Right lobe of liver (tissue), 6 donors: ENCODE data around the gene ZNF219. TPM values are rescaled to one million over a fixed set of nuclear protein-coding genes. Genes with fewer than 3 reads are reported as not detected.

ENCODE experiments used
- ATAC-seq, 4 donors: fragments of 200-7000 bp; cut with Tn5 transposase; one replicate each; pipeline ENCODE4 v1.9.1; 2020; ENCODE audit warnings: mild to moderate bottlenecking in 4 of 4, moderate library complexity in 4 of 4
- DNase-seq, 3 donors: peaks; one replicate each; pipeline ENCODE4 v3.0.0-alpha.2; 2020
- H3K27ac ChIP-seq, 3 donors: fragments of 200-600 bp; one replicate each; pipeline ENCODE4 v1.8.0; 2022
- H3K27me3 ChIP-seq, 2 donors: fragments of 200-600 bp; one replicate each; pipeline ENCODE4 v1.8.0; 2022
- H3K36me3 ChIP-seq, 4 donors: fragments of 200-600 bp; sonication (generic) in 1 of 4; one replicate each; pipeline versions ENCODE4 v1.5.1 to v1.8.0; 2017 to 2022; ENCODE audit warnings: control low read depth in 1 of 4
- H3K4me1 ChIP-seq, 4 donors: fragments of 200-600 bp; sonication (generic) in 1 of 4; one replicate each; pipeline versions ENCODE4 v1.5.1 to v1.8.0; 2017 to 2022; ENCODE audit warnings: control low read depth in 1 of 4
- H3K4me3 ChIP-seq, 3 donors: fragments of 200-600 bp; one replicate each; pipeline ENCODE4 v1.8.0; 2022
- H3K9me3 ChIP-seq, 4 donors: fragments of 200-600 bp; sonication (generic) in 1 of 4; one replicate each; pipeline versions ENCODE4 v1.5.1 to v1.8.0; 2017 to 2022; ENCODE audit warnings: control low read depth in 1 of 4
- POLR2A ChIP-seq: fragments of 450-650 bp; IDR thresholded peaks from one replicate; pipeline ENCODE4 v1.6.1; 2017; ENCODE audit warnings: antibody characterized with exemption, mild to moderate bottlenecking
- WGBS: methylation state at CpG from one replicate; pipeline ENCODE4 v1.1.6; 2018; ENCODE audit warnings: low coverage, low lambda C conversion rate; ENCODE audit not compliant: insufficient coverage; ENCODE audit errors: missing lambda C conversion rate; 5-methylcytosine and 5-hydroxymethylcytosine counted together
- intact Hi-C, 2 donors: fragments of 100-400 bp; cut with DNase I; formaldehyde crosslinking; loops; one replicate each; pipeline versions ENCODE4 v1.11.2 to v1.14.1; 2022
- total RNA-seq, 6 experiments: library from RNA; depleted of rRNA in 2 of 6; stranded (reverse); fragments of >200 nt in 2 of 6; fragmentation: NEBNext Ultra II Directional in 3 of 6; extraction: Animal tissue kit (Norgen Biotek cat#: 25700) in 3 of 6; gene quantifications; one replicate each; pipeline versions ENCODE4 v1.1.0 to v1.2.4, GENCODE V29; 2016 to 2023
- TF ChIP-seq, protein P1 (sequence below), 4 donors: fragments of 200-600 bp in 3 of 4; fragments of 450-650 bp in 1 of 4; IDR thresholded peaks; one replicate each; pipeline versions ENCODE4 v1.5.1 to v1.8.0; 2016 to 2022; ENCODE audit warnings: antibody characterized with exemption in 4 of 4, mild to moderate bottlenecking in 2 of 4
- donor health status: DM: no; HTN: yes; CAD: no.
- donor health status: DM: no; HTN: no; CAD: no.
- donor health status: DM: no; HTN: no; CAD: no.
- donor health status: DM: no; HTN: yes; CAD: no.
- donor health status: DM: no; HTN: yes; CAD: no.

ZNF219 gene
- total RNA-seq, 6 experiments from 2014 or later, result 6.9 to 20.6 (median 9.3) TPM

DNA sequence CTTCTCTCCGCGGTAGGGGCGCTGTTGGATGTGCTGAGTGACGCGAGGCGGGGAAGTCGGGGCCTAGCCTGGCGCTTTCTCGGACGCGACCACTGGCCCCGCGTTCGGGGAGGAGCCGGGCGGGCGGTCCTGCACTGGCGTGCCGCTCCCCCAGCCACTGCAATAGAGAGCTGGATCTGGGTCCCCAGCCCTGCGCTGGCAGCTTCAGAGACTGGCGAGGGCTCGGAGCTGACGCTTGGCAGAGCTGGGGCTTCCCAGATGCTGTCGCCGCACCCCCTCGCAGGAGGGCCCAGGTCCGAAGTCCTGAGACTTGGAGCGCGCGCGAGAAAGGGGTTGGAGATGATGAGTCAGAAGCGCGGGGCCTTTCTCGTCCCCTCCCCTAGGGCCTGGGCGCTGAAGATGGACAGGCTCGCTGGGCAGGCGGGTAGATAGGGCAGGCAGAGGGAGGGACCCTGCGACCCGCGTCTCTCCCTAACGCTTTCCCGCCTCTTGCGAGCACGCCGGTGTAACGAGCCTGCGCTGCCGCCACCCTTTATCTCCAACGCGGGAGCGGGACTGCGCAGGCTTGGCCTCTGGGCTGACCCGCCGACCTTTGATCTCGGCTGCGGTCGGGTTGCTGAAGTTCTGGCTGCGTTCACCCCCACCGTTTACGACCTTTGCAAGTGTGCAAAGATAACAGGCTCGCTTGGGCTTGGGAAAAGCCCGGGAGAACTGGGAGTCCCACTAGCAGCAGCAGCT is 5.4 kb upstream of the ZNF219 start:
- peak; percentile 96 for DNase-seq
- Histone ChIP-seq H3K4me1 (peaks cover 0 to 49% (median 27%) of the 10 kb centered on the region in 4 donors), H3K27ac (peak overlapping the region; percentile 93 to 99 (median 98)), H3K36me3 (no peaks in the 10 kb centered on the region), H3K27me3 (no peaks in the 10 kb centered on the region), H3K4me3 (peak overlapping the region; percentile 55 to 69 (median 68)), H3K9me3 (no peaks in the 10 kb centered on the region)
- intact Hi-C loops, result loop anchor here in 1 of 2 donors (5.0 kb wide), 1 partner anchor 47 kb away; the partner anchor contains the start of gene RNASE8
- peak; percentile 83 to 90 (median 84) for ATAC-seq
- peak; percentile 79 for TF ChIP-seq POLR2A
- TF ChIP-seq, protein P1, sequence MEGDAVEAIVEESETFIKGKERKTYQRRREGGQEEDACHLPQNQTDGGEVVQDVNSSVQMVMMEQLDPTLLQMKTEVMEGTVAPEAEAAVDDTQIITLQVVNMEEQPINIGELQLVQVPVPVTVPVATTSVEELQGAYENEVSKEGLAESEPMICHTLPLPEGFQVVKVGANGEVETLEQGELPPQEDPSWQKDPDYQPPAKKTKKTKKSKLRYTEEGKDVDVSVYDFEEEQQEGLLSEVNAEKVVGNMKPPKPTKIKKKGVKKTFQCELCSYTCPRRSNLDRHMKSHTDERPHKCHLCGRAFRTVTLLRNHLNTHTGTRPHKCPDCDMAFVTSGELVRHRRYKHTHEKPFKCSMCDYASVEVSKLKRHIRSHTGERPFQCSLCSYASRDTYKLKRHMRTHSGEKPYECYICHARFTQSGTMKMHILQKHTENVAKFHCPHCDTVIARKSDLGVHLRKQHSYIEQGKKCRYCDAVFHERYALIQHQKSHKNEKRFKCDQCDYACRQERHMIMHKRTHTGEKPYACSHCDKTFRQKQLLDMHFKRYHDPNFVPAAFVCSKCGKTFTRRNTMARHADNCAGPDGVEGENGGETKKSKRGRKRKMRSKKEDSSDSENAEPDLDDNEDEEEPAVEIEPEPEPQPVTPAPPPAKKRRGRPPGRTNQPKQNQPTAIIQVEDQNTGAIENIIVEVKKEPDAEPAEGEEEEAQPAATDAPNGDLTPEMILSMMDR (IDR thresholded peaks at IDR 0.05), result peak; percentile 71 to 86 (median 74)
- 0% methylated on average over 16 of the region's 62 CpGs for WGBS

DNA sequence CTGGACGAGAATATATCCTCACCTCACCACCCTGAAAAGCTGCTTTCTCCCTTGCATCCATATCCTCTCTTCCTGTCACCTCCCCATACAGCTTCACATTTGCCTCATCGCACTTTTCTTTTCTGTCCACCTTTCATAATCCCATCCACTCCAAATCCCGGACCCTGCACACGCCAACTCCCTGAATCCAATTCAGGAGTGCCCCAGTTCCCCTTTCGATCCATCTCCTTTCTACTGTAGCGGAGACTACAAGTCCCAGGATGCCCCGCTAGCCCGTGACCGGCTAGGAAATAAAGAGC is 4.9 kb upstream of the ZNF219 start:
- TF ChIP-seq POLR2A, result no peak
- TF ChIP-seq, protein P1 (IDR thresholded peaks at IDR 0.05), result no peak
- no peaks in the 10 kb centered on the region for H3K27me3 ChIP-seq
- intact Hi-C loops, result loop anchor here in 1 of 2 donors (5.0 kb wide), 1 partner anchor 46 kb away; the partner anchor contains the start of gene RNASE8
- WGBS, result 0% methylated on average over 9 of the region's 9 CpGs
- H3K36me3 ChIP-seq, result no peaks in the 10 kb centered on the region
- H3K27ac ChIP-seq, result peak overlapping the region; percentile 93 to 99 (median 98)
- peak overlapping the region; percentile 55 to 69 (median 68) for H3K4me3 ChIP-seq
- DNase-seq (no peak), ATAC-seq (no peak)
- no peaks in the 10 kb centered on the region for H3K9me3 ChIP-seq
- peaks cover 0 to 51% (median 27%) of the 10 kb centered on the region in 4 donors for H3K4me1 ChIP-seq

DNA sequence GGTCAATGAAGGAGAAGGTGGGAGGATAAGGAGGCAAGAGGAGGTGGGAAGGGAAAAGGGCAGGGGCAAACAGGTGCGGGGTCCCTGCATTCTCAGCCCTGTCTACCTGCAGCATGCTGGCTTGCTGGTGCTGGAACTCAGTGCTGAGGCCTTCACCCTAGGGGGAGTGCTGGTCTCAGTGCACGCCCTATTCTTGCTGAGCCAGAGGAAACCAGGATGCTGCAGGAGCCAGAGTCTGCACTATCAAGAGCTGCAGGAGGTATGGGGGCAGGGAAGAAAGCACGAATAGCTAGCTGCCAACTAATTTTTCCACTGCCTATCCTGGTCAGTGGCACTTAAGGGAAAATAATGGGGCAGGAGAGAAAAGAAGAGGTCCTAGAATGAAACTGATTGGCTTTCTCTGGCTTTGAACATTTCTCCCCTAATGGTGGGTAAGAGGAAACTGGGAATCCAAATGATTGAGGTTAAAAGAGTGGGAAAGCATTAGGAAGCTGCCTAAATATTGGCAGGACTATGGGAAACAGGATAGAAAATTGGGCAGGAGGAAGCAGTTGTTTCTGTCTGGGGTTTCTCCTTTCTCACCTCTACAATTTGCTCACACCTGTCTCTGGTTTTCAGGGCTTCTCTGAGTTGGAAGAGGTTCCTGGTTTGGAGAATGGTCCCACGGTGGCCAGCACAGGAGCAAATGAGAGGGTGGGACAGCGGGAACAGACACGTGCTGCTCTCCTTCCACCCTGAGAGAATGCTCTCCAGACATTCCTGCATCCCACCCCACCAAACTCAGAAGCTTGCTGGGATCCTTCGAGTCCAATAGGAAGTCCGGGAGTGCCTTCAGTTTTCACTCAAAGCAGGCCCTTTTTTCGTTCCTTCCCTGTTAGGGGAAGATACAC is 4.3 kb upstream of the ZNF219 start:
- WGBS, result 14% methylated on average over 8 of the region's 9 CpGs
- Histone ChIP-seq H3K36me3 (no peaks in the 10 kb centered on the region), H3K9me3 (no peaks in the 10 kb centered on the region), H3K27ac (peak overlapping the region in 2 of 3 donors; percentile 93 to 99), H3K4me1 (peaks cover 0 to 51% (median 27%) of the 10 kb centered on the region in 4 donors), H3K4me3 (peak overlapping the region; percentile 55 to 69 (median 68)), H3K27me3 (no peaks in the 10 kb centered on the region)
- intact Hi-C loops, result loop anchor here in 1 of 2 donors (5.0 kb wide), 1 partner anchor 45 kb away; the partner anchor contains the start of gene RNASE8
- no peak for ATAC-seq
- no peak for TF ChIP-seq POLR2A
- TF ChIP-seq, protein P1 (IDR thresholded peaks at IDR 0.05), result no peak
- no peak for DNase-seq

DNA sequence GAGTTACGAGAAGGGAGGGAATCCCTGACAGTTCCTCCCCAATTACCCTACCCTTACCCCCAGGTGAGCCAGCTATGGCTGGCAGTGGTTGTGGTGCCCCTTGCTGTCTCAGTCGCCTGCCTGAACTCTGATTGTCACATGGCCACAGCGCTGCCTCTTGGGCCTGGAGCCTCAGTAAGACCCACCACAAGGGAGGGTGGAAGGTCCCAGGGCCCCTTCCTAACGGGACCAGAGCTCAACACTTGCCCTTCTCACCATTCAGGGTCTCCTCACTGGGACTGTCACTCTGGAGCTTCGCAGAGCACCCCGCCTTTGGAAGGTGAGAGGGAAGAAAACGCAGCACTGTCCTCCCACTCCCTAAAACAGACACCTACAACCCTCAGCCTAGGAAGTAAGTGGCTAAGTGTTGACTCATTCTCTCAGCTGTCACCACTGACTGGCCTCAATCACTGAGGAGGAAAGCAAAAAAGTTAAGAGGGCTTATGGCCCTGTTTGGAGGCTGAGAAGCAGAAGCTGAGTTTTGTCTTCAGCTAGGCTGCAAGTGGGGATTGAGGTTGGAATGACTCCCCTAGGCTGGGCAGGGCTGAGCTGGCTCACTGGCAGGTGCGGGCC is 3.5 kb upstream of the ZNF219 start:
- H3K4me3 ChIP-seq, result no peak overlapping the region
- WGBS, result 94% methylated on average over 2 of the region's 8 CpGs
- intact Hi-C loops, result loop anchor here in 1 of 2 donors (5.0 kb wide), 1 partner anchor 45 kb away; the partner anchor contains the start of gene RNASE8
- H3K4me1 ChIP-seq, result peaks cover 0 to 45% (median 24%) of the 10 kb centered on the region in 4 donors
- TF ChIP-seq POLR2A, result no peak
- TF ChIP-seq, protein P1 (IDR thresholded peaks at IDR 0.05), result no peak
- no peak for DNase-seq
- H3K27me3 ChIP-seq, result no peaks in the 10 kb centered on the region
- H3K27ac ChIP-seq, result no peak overlapping the region
- H3K36me3 ChIP-seq, result no peaks in the 10 kb centered on the region
- H3K9me3 ChIP-seq, result no peaks in the 10 kb centered on the region
- no peak for ATAC-seq
